Measurements from ENCODE around the gene VDAC2. TPM values are rescaled to one million over a fixed set of nuclear protein-coding genes. Genes with fewer than 3 reads are reported as not detected.

The VDAC2 gene
- total RNA-seq, 4 donors from 2014 or later: 133 to 163 (median 149) TPM

DNA sequence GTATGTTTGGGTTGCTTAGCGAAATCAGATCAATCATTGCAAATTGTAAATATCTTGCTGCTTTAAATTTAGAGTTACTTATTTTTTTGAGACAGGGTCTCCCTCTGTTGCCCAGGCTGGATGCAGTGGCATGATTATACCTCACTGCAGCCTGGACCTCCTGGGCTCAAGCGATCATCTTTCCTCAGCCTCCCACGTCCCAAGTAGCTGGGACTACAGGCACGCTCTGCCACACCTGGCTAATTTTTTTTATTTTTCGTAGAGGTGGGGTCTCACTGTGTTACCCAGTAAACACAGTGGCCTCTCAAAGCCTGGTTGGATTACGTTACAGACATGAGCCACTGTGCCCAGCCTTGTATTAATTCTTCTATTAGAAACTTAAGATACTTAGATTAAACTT lies 1.7 kb downstream of the VDAC2 start:
- TF ChIP-seq, protein P1, sequence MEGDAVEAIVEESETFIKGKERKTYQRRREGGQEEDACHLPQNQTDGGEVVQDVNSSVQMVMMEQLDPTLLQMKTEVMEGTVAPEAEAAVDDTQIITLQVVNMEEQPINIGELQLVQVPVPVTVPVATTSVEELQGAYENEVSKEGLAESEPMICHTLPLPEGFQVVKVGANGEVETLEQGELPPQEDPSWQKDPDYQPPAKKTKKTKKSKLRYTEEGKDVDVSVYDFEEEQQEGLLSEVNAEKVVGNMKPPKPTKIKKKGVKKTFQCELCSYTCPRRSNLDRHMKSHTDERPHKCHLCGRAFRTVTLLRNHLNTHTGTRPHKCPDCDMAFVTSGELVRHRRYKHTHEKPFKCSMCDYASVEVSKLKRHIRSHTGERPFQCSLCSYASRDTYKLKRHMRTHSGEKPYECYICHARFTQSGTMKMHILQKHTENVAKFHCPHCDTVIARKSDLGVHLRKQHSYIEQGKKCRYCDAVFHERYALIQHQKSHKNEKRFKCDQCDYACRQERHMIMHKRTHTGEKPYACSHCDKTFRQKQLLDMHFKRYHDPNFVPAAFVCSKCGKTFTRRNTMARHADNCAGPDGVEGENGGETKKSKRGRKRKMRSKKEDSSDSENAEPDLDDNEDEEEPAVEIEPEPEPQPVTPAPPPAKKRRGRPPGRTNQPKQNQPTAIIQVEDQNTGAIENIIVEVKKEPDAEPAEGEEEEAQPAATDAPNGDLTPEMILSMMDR (IDR thresholded peaks at IDR 0.05; ENCODE audit: low read depth): no peak

DNA sequence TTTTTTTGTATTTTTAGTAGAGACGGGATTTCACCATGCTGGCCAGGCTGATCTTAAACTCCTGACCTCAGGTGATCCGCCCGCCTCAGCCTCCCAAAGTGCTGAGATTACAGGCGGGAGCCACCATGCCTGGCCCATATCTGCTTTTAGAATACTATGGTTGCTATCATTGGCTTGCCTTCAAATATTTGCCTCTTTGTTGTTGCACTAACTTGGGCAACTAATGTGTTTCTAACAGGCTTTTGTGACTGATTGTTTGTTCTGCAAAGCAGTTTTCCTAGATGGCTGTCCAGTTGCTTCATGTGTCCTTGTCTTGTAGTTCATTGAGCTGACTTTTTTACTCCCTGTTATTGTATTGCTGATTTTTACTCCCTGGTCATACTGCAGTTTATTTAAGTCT lies 9.7 kb downstream of the VDAC2 start:
- TF ChIP-seq, protein P1 (IDR thresholded peaks at IDR 0.05; ENCODE audit: low read depth): no peak

DNA sequence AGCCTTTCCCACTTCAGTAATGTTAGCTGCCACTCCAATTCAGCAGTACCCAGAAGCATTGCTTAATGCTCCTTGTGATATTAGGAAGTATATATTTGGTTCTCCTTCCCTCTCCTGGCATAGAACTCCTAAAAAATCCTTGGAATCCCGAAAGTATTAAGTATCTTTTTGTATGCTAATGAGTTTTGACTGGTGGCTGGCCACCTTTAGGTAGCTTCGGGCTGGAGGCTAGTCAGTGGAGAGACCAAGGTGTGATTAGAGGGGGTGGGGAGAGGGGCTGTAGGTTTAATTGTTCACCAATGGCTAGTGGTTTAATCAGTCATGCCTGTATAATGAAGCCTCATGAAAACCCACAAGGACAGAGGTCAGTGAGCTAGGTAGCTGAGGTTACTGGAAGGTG lies 12.9 kb downstream of the VDAC2 start:
- TF ChIP-seq, protein P1 (IDR thresholded peaks at IDR 0.05; ENCODE audit: low read depth): no peak

DNA sequence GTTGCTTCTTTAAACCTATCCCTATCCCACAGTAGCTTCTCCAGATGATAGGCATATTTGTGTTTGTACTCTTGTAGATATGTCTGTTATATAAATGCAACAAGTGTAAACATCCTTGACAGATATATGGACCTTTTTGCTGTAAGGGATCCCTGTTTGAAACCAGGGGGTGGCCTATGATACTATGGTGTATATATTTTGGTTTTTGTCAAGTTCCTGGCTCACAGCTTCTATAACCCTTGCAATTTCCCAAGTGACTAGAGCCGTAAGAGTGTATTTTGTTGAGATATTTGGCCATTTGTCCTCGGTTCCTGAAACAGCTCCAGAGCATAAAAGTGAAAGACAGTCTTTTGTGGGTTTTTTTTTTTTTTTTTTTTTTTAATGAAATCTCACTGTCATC lies 15.5 kb downstream of the VDAC2 start:
- TF ChIP-seq, protein P1 (IDR thresholded peaks at IDR 0.05; ENCODE audit: low read depth): no peak

DNA sequence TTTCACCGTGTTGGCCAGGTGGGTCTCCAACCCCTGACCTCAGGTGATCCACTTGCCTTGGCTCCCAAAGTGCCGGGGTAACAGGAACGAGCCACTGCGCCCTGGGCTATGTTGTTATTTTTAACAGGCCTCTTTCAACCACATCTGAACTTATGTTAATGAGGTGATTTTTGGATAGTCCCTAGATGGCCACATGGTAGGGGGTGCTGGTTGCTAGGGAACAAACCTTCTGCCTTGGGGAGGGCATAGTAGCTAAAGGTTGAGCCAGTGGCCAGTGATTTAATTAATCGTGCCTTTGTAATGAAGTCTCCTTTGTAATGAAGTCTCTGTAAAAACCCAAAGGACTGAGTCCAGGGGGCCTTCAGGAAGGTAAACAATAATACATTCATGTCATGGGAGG lies 16.1 kb downstream of the VDAC2 start:
- TF ChIP-seq, protein P1 (IDR thresholded peaks at IDR 0.05; ENCODE audit: low read depth): no peak

DNA sequence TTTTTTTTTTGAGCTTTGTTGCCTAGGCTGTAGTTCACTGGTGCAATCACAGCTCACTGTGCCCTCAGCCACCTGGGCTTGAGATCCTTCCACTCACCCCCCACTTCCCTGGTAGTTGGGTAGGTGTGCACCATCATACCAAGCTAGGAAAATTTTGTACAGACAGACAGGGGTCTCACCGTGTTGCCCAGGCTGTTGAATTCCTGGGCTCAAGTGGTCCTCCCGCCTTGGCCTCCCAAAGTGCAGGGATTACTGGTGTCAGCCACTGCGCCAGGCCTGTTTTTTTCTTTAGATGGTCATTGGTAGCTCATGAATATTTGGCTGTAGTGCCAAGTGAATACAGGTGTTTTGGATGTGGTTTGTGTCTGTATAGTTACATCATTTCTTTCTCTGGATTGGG lies 17.7 kb downstream of the VDAC2 start:
- TF ChIP-seq, protein P1 (IDR thresholded peaks at IDR 0.05; ENCODE audit: low read depth): no peak

DNA sequence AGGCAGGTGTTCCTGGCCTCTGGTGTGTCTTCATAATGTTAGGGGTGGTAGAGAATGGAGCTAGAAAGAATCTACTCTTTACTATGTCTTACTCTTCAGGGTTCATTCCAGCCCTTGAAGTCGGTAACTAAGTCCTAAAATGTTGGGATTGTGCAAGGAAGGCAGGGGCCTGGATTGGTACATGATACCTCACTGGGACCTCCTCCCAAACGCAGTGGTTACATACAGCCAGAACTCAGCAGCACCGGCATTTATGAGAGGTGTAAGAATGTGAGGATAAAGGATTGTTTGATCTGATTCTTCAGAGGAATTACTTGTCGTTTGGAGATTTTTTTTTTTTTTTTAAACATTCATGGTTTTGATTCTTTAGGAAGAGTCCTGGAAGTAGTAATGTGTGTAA lies 18.2 kb downstream of the VDAC2 start:
- TF ChIP-seq, protein P1 (IDR thresholded peaks at IDR 0.05; ENCODE audit: low read depth): no peak
